HG03097 (cell line): Measurements from ENCODE around the gene POLR2C.

ENCODE experiments used
- ATAC-seq: cut with Tn5 transposase; IDR thresholded peaks from one replicate; pipeline ENCODE4 v1.9.1; 2021; ENCODE audit not compliant: unreplicated experiment, low FRiP score

The POLR2C gene

GRCh38 chr16:57517397-57518367 is 55.2 kb downstream of the POLR2C start:
- no peak for ATAC-seq

- no peak for ATAC-seq
These were observed 56.0 kb downstream of the POLR2C start for GRCh38 chr16:57518520-57518919.

GRCh38 chr16:57518922-57519321 is 56.4 kb downstream of the POLR2C start:
- no peak for ATAC-seq

- no peak for ATAC-seq
These were observed 57.4 kb downstream of the POLR2C start for GRCh38 chr16:57519796-57520360.
